ENCODE results near the gene MCFD2.

GRCh38 chr2:46909771-46910419 is 5.7 kb downstream of the MCFD2 start:
- TF ChIP-seq POLR2A (IDR thresholded peaks at IDR 0.05): no peak
- no peak for TF ChIP-seq CTCF (IDR thresholded peaks at IDR 0.05)

All from heart left ventricle (tissue), 13 donors.